GM12873 (cell line): ENCODE results near the gene DCAF8L2.

Source experiments
- TF ChIP-seq, protein P1 (sequence below): IDR thresholded peaks from 2 replicates; pipeline ENCODE4 v1.5.1; 2012; ENCODE audit warnings: low read depth, mild to moderate bottlenecking, moderate library complexity, low read length, control low read depth; ENCODE audit not compliant: insufficient read depth; ENCODE audit errors: missing control alignments

The DCAF8L2 gene

DNA sequence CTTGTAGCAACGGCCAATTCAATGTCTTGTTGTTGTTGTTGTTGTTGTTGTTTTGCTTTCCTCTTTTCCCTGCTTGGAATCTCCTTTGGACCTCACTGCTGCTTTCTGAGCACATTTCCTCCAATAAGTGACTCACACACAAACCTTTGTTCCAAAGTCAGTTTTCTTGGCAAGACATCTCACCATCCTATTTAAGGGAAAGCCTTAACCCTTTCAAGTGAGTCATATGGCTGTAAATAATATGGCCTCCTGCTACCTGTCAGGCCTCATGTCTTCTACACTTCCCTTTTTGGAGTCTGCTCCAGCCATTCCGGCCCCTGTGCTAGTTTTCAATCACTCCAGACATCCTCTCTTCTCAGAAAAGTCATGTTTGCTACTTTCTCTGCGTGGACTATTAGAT, 138.1 kb downstream of the DCAF8L2 start:
- TF ChIP-seq, protein P1, sequence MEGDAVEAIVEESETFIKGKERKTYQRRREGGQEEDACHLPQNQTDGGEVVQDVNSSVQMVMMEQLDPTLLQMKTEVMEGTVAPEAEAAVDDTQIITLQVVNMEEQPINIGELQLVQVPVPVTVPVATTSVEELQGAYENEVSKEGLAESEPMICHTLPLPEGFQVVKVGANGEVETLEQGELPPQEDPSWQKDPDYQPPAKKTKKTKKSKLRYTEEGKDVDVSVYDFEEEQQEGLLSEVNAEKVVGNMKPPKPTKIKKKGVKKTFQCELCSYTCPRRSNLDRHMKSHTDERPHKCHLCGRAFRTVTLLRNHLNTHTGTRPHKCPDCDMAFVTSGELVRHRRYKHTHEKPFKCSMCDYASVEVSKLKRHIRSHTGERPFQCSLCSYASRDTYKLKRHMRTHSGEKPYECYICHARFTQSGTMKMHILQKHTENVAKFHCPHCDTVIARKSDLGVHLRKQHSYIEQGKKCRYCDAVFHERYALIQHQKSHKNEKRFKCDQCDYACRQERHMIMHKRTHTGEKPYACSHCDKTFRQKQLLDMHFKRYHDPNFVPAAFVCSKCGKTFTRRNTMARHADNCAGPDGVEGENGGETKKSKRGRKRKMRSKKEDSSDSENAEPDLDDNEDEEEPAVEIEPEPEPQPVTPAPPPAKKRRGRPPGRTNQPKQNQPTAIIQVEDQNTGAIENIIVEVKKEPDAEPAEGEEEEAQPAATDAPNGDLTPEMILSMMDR, result no peak

DNA sequence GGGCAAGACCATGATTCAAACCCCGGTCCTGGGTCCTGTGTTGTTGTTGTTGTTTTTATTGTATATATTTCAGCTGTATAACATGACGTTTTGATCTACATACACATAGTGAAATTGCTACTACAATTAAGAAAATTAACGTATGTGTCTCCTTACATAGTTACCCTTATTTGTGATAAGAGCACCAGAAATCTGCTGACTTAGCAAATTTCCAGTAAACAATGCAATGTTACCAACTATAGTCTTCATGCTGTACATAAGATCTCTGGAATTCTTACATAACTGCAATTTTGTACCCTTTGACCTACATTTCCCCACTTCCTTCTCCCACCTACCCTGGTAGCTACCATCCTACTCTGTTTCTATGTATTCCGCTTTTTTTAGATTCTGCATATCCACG, 141.8 kb downstream of the DCAF8L2 start:
- TF ChIP-seq, protein P1, result no peak

DNA sequence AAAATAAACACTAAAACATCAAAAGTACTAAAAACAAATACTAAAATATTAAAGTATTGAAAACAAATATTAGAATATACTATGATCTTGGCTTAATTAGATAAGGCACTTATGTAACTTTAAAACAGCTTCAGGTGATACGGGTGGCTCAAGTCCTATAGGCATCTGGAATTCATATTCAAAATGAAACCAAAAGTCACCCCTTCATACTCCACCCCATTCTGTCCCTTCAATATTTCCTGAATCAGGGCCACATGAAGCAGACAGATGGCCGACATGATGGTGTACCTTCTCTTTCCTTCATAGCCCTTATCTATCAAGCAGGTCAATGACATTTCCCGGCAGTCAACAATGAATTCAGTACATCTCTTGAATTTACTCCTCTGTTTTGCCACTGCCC, 145.8 kb downstream of the DCAF8L2 start:
- TF ChIP-seq, protein P1, result no peak

DNA sequence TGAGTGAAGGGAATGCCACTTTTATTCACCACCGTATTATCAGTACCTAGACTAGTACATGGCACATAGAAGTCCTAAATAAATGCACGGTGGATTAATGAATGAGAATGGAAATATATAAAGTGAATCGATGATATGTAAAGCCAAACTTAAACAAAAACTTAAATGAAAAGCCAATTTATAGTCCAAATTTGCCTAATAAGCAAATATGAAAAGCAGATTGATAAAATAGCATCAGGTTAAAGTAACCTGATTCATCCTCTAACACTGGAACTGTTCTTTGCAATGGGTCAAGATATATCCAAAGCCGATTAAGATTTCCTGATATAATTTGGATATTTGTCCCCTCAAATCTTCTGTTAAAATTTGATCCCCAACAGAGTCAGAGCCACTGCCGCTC, 150.8 kb downstream of the DCAF8L2 start:
- TF ChIP-seq, protein P1, result no peak

DNA sequence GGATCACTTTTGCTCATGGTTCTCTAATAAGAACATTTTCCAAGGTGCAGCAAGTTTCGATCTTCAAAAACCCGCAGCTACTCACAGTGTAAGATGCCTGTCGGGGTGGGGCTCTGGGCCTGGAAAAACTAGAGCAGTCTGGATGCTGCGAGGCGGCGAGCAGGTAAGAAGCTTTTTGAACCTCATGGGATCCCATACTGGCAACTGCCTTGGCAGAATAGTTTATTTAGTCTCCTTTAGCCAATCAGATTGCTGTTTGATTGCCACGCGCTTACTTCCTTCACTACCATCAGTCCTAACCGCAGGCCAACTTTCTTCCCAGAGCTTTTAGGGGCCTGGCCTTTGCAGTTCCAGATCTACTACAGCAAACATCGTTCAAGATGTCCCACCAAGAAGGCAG, 156.4 kb downstream of the DCAF8L2 start:
- TF ChIP-seq, protein P1, result no peak

DNA sequence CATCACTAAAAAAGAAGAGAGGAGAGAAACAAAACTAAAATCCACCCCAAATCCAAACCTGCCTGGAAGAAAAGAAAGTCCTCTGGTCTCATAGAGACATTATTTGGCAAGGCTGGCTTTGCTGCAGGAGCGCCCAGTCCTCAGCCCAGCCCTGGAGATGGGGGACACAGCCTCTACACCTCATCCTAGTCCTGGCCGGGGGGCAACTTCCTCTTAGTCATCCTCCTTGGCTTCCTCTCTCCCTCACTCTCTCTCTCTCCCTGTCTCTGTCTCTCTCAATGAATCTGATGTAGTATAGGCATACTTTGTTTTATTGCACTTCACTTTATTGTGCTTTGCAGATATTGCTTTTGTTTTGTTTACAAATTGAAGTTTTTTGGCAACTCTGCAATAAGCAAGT, 161.8 kb downstream of the DCAF8L2 start:
- TF ChIP-seq, protein P1, result no peak

DNA sequence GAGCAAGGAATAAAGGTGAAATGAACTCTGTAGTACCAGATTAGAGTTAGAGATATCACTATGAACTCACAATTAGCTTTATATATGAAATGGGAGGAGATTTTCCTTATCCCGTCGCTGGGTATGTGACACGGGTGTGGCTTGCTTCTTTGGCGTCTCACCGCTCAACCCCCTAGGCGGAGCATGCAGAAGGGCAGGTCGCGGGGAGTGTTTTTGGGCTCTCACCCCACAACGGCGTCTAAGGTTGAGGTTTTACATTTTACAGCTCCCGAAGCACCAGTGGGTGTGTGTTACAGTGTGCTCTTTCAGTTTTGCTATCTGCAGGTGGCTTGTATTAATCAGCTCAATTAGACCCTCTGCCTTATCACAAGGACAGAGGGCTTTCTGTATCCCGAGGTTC, 175.6 kb downstream of the DCAF8L2 start:
- TF ChIP-seq, protein P1, result no peak
